Ishikawa (cell line): Measurements from ENCODE around the gene ATXN1.

Experiments
- CEBPB ChIP-seq: IDR thresholded peaks from 2 replicates; pipeline ENCODE4 v1.6.1; 2012
- CREB1 ChIP-seq: IDR thresholded peaks from 2 replicates; pipeline ENCODE4 v1.6.1; 2012; ENCODE audit warnings: low read depth
- EP300 ChIP-seq: IDR thresholded peaks from 2 replicates; pipeline ENCODE4 v1.6.1; 2012; ENCODE audit warnings: borderline replicate concordance
- RAD21 ChIP-seq: IDR thresholded peaks from 2 replicates; pipeline ENCODE4 v1.6.1; 2012; ENCODE audit warnings: low read depth
- TAF1 ChIP-seq: IDR thresholded peaks from 2 replicates; pipeline ENCODE4 v1.6.1; 2012; ENCODE audit warnings: low read depth, mild to moderate bottlenecking
- USF1 ChIP-seq: IDR thresholded peaks from 2 replicates; pipeline ENCODE4 v1.6.1; 2012
- TF ChIP-seq, protein P1 (sequence below): IDR thresholded peaks from 2 replicates; pipeline ENCODE4 v1.6.1; 2012; ENCODE audit warnings: low read depth, mild to moderate bottlenecking

- TF ChIP-seq, protein P1, sequence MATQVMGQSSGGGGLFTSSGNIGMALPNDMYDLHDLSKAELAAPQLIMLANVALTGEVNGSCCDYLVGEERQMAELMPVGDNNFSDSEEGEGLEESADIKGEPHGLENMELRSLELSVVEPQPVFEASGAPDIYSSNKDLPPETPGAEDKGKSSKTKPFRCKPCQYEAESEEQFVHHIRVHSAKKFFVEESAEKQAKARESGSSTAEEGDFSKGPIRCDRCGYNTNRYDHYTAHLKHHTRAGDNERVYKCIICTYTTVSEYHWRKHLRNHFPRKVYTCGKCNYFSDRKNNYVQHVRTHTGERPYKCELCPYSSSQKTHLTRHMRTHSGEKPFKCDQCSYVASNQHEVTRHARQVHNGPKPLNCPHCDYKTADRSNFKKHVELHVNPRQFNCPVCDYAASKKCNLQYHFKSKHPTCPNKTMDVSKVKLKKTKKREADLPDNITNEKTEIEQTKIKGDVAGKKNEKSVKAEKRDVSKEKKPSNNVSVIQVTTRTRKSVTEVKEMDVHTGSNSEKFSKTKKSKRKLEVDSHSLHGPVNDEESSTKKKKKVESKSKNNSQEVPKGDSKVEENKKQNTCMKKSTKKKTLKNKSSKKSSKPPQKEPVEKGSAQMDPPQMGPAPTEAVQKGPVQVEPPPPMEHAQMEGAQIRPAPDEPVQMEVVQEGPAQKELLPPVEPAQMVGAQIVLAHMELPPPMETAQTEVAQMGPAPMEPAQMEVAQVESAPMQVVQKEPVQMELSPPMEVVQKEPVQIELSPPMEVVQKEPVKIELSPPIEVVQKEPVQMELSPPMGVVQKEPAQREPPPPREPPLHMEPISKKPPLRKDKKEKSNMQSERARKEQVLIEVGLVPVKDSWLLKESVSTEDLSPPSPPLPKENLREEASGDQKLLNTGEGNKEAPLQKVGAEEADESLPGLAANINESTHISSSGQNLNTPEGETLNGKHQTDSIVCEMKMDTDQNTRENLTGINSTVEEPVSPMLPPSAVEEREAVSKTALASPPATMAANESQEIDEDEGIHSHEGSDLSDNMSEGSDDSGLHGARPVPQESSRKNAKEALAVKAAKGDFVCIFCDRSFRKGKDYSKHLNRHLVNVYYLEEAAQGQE: no peak
- TF ChIP-seq CEBPB (no peak), CREB1 (no peak), TAF1 (no peak), USF1 (no peak), RAD21 (no peak), EP300 (no peak)
Observed at GRCh38 chr6:16264785-16265184, 496.5 kb downstream of the ATXN1 start.
